GM18505 (cell line): Measurements from ENCODE around the gene FAM200B.
A peak's percentile ranks its signal among the peaks of the same experiment; 100 is the strongest.

Experiments
- ATAC-seq: cut with Tn5 transposase; IDR thresholded peaks from one replicate; pipeline ENCODE4 v1.9.1; 2021; ENCODE audit not compliant: unreplicated experiment
- POLR2A ChIP-seq: IDR thresholded peaks from 4 replicates; pipeline ENCODE4 v1.6.1; 2011; ENCODE audit warnings: borderline replicate concordance; ENCODE audit not compliant: insufficient read depth, insufficient read length; ENCODE audit errors: extremely low read depth

The FAM200B gene

GRCh38 chr4:15681372-15682241 lies at the start of gene FAM200B:
Gene FAM200B (plus strand): TSS chr4:15681827. CDS start chr4:15686978, 5,151 bp downstream.
- ATAC-seq, result peak; percentile 94
- peak; percentile 67 for TF ChIP-seq POLR2A

DNA sequence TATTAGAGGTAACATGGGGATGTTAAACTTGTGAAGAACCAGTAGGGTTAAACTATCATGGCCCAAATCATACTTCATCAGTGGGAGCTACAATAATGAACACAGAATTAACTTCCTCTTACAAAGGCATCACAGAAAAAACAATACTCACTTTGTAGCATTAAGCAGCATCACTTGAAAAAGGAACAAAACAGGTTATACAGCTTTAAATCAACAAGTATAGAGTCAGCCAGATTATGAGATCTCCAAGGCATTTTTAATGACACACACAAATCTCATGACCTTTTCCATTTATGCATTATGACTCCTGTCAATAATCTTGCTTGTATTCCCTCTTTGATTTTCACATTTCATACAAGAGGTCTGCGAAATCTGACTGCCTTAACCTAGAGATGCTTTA lies 44.8 kb upstream of the FAM200B start:
- TF ChIP-seq POLR2A, result no peak
- ATAC-seq, result no peak

DNA sequence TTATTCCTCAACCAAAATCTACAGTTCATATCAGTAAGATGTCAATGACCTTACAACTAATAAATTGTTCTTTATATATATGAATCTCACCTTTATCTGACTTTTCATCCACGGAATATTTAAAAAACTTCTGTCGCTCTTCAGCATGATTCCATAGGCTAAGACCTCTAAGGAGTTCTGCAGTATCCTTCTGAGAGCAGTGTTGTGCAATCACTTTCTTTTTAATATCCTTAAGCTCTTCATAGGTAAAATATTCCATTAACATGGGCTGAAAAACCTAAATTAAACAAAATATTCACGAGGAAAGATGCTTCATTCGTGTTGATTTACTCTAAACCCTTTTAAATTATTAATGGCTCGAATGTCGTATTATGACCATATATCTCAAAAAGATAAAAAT lies 43.2 kb upstream of the FAM200B start:
- no peak for TF ChIP-seq POLR2A
- ATAC-seq, result no peak

DNA sequence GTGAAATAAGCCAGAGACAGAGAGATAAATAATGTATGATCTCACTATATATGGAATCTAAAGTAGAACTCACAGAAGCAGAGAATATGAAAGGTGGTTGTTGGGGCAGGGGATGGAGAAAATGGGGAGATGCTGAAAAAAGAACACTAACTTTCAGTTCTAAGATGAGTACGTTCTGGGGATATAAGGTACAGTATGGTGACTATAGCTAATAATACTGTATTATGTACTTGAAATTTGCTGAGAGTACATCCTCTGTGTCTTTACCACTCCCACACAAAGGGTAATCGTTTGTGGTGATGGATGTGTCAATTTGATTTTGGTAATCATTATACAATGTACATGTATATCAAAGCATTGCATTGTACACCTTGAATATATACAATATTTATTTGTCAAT lies 33.0 kb upstream of the FAM200B start:
- TF ChIP-seq POLR2A, result no peak
- ATAC-seq, result peak; percentile 52

DNA sequence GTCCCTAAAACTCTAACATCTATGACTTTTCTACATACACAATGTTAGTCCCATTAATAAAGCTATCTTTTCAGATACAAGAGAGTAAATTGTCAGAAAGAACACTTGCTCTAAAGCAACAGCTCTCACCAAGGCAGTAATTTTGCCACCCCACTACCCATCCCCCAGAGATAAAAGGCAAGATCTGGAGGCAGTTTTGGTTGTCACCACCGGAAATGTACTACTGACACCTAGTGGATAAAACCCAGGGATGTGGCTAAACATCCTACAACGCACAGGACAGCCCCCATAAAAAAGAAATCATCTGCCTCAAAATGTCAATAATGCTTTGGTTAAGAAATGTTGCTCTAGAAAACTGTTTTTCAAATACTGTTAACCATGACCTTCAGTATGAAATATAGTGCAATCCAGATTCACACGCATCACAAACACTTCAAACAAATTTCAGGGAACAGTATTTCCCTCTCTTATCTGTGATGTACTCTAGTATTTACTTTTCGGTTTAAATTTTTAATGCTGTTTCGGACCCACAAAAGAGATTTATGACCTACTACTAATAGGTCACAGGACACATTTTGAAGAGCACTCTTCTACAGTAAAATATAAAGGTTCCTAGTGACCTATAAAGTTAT lies 31.6 kb upstream of the FAM200B start:
- peak; percentile 44 for ATAC-seq
- TF ChIP-seq POLR2A, result no peak

DNA sequence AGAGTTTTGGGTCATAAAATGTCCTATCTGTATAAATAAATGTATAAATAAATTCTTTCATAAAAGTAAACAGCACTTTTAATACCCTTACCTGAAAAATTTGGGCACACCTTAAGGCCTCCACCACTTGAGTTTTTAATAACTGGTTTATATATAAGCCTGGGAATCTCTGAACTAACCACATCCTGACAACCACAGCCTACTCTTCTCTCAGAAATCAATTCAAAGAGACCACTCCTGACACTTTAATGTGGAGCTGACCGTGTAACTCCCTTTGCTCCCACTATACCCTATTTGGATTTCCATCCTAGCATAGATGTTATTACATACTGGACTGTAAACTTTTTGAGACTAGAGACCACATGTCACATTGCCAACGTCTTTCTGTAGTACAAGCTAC lies 30.0 kb upstream of the FAM200B start:
- TF ChIP-seq POLR2A, result no peak
- no peak for ATAC-seq

- TF ChIP-seq POLR2A, result no peak
- ATAC-seq, result no peak
These were observed 29.4 kb upstream of the FAM200B start for GRCh38 chr4:15652191-15652590.

DNA sequence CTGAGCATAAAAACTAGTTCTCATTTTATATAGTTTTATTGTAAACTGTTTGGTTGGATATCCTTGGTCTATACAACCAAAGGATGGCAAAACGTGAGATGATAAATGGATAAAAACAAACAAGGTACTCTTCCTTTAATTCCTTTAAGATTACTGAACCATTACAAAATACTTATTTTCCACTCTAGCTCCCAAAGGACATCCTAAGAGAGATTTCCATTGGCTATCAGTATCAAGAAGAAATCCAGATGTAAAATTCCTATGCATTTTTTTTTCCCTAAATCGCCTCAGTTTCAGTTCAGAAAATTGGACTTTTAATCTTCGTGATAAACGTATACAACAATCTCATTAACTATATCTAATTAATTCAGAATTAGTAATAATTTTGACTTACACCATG lies 28.8 kb upstream of the FAM200B start:
- TF ChIP-seq POLR2A, result no peak
- ATAC-seq, result no peak

DNA sequence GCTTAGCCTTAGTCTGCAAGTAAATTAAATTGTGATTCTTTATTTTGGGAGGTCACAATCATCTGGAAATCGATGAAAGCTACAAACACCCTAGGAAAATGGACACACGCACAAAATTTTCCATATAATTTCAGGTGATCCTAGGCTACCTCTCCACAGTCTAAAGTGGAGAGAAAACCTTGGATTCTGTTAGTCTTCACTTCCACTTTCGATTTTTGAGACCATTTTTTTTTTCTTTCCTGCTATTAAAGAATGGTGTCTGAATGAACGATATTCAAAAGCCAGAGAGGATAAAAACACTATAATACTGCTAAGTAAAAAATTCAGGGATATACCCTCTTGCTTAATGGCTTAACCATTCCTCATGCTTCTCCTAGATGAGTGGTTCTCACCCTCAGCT lies 28.2 kb upstream of the FAM200B start:
- no peak for ATAC-seq
- no peak for TF ChIP-seq POLR2A

GRCh38 chr4:15653864-15654592 lies 27.6 kb upstream of the FAM200B start:
- no peak for ATAC-seq
- TF ChIP-seq POLR2A, result no peak

GRCh38 chr4:15654593-15655222 lies 26.9 kb upstream of the FAM200B start:
- peak; percentile 51 for ATAC-seq
- TF ChIP-seq POLR2A, result no peak

DNA sequence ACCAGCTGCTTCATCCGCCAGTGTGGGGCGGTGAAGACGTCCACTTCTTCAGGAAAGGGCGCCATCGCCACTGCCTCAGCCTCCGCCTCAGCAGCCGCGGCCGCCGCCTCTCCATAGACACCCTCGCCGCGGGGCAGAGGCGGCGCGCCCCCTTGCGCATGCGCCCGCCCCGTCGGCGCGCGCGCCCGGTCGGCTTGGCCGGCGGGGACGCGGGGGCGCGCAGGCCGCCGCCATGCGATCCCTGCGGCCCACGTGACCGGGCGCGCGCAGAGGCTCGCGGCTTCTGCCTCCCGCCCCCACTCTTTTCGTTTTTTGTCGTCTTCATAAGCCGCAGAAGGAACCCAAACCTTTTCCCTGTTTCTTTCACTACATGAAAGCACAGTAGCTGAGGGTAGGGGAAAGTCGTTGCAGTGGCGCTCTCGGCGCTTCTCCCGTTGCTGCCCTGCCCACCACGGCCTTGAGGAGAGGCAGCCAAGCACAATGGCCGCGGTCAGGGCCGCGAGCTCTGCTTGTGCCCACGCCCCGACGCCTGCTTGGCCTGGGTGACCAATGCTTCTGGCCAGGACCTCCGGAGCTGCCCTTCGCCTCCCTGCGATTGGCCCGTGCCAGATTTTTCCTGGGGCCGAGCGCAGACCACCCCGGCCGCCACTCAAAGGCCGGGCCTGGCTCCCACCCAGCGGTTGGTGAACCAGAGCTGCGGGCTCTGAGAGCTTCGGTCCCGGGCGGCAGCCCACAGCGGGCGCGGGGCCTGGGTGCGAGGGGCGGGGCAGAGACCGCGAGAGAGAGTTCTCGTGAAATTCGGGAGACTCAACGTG lies 26.2 kb upstream of the FAM200B start, which contains the start of gene FBXL5:
Gene FBXL5 (minus strand): TSS at position 135 of the 815 bp plus-strand sequence. CDS start 70 bp downstream, at position 65.
- peak; percentile 72 for TF ChIP-seq POLR2A
- ATAC-seq, result peak; percentile 75
